Stimulated activated CD8-positive, alpha-beta memory T cell treated with anti-CD3 and anti-CD28 coated beads, Interleukin-4, amount 100 ng/mL, for 48 hours (primary cell): ENCODE results near the gene DOCK9.

ENCODE experiments used
- DNase-seq: peaks from one replicate; pipeline ENCODE4 v3.0.0-alpha.2; 2020

The DOCK9 gene

DNA sequence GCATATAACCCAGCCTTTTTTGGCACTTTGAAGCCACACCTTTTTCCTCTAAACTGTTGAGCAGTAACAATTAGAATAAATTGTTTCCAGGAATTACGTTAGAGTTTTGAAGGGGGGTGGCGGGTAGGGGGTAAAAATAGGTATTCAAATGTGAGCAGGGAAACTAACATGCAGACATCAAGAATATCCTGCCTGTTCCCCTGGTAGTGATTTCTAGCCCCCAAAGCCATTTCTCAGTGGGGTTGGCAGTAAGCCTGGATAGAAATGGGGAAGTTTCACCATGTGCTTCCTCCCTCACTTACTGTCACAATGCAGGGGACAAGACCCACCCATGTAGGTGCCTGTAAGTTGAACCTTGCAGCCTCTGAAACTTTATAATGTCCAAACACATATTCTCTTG lies 3.8 kb downstream of the DOCK9 start:
- no peak for DNase-seq

DNA sequence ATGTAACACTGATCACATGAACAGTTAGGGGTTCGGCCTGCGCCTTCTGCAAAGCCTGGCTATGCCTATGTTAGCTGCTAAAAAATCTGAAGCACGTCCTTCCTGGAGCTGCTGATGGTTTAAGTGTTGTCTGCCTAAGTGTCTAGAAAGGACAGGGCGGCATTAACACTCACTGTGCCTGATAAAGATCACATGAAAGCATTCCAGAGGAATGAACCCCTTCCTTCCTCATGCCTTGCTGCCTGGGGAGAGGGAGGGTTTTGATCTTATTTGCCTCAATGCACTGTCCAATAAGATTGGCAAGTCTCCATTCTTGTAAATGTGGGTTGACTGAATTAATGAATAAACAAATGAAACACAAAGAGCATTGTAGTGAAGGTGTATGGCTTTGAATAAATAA lies 5.2 kb downstream of the DOCK9 start:
- DNase-seq = no peak

DNA sequence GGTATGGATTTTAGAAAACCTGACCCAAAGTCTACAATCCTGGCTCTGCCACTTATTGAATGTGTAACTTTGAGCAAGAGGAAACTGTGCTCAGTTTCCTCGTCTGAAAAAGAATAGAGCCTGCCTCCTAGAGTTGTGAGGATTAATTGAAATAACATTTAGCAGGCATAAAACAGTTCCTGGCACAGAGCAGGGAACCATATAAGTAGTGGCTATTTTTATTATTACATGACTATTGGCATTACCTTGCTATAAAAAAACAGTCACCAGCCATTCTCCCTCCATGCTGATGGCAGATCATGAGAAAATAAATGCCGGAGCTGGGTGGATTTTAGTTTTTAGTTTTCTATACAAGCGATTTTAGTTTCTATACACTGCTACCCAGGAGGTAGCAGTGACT lies 5.8 kb downstream of the DOCK9 start:
- no peak for DNase-seq

DNA sequence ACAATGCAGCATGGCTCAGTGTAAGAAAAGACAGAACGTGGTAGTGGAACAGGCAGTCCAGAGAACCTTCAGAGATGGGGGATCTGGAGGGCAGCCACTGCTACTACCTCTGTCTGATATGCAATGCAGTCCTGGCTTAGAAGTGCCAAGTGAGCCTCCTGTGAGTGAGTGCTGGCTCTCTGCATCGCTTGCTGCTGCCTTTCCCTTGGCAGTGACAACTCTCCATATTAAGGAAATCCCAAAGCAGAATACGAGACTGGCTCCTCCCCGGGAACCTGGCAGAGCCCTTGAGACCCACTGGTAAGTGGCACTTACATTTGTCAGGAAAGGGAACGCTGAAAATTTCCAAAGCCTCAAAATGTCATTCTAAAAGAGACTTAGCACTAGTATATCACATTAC lies 7.5 kb downstream of the DOCK9 start:
- no peak for DNase-seq

DNA sequence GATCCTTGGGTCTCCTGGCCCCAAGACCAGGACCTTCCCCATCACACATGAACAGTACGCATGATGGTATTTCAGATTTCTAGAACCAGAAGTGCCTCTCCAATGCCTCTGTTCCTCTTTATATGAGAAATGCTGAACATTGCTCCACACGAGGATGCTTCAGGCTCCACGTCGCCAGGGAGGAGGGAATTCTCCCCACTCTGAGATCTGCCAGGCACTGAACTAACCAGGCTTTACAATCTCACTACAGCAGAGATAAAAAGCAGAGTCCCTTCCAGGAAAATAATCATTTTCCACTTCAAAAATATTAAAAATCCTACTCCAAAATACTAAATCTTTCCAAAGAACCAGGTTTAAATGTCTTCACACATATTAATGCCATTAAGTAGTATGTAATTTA lies 10.4 kb downstream of the DOCK9 start:
- DNase-seq = no peak

DNA sequence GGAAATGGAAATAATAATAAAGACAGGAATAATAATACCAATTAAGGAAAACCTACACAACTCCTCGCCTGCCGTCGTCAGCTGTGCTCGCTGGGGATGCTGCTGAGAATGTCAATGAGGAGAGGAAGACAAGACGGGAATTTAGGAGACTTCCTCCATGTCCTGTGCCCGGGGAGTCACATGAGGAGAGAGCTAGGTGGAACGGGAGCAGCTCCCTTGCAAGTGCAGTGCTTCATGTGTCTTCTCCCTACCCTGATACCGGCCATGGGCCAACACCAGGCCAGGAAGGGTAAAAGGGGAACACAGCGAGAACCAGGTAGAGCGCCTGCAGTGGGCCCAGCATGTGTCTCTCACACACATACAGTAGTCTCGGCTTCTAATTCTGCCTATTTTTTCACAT lies 11.8 kb downstream of the DOCK9 start:
- DNase-seq = no peak

DNA sequence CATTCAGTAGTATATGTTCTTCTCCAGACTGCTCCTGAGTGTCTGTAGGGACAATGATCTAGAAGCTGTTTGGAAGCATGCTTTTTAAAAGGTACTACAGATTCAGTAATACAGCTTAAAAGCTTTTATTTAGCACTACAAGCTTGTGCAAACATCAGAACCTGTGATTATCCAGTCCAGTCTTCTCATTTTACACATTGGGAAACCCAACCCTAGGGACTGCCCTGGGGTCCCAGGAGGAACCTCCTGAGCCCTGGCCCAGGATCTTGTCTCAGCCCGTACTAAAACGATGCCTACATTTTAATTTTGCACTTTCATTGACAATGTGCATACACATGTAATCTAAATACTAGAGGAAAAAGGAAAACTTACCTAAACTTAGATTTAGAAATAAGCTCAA lies 12.5 kb downstream of the DOCK9 start:
- no peak for DNase-seq

DNA sequence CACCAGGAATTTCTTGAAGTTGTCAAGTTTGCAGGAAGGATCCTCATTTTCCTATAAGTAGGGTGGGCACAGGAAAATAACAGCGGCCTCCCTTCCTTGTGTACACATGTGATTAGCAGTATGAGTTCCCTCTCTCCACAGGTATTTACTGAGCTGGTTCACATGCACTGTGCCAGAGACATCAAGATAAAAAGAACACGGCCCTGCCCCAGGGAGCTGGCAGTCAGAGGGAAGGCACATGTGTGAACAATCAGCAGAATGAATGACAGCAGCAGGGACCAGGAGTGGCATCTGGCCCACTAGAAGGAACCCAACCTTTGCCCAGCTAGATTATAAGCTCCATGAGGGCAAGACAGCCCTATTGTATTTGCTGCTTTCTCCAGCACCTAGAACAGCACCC lies 13.9 kb downstream of the DOCK9 start:
- no peak for DNase-seq

DNA sequence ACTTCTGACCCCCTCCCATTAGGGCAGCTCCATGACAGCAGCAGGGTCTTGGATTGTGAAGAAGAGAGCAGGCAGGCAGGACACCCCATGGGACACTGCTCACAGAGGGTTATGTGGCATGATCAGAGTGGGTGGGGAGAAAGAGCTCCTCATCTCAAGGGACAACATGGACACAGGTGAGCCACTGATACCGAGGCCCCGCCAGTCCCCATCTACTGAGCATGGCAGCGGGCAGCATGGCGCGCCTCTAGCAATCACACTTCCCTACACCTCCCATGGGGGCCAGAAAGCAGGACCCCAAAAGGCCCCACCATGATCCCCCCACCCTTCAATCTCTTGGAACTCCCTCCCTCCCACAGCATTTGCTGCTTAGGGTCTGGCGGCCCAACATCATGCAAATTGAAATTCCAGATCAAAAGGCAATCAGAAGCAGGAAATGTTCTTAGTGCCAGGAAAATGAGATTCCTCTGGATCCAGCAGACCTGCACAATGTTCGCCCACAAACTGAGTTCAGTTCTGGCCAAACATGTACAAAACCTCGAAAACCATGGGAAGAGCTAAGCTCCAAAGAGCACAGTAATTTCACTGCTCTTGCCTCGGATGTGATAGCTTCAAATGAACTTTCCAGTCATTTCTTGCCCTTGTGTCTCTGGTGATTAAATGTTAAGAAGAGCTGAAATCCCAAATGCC lies 14.8 kb downstream of the DOCK9 start:
- DNase-seq = no peak

DNA sequence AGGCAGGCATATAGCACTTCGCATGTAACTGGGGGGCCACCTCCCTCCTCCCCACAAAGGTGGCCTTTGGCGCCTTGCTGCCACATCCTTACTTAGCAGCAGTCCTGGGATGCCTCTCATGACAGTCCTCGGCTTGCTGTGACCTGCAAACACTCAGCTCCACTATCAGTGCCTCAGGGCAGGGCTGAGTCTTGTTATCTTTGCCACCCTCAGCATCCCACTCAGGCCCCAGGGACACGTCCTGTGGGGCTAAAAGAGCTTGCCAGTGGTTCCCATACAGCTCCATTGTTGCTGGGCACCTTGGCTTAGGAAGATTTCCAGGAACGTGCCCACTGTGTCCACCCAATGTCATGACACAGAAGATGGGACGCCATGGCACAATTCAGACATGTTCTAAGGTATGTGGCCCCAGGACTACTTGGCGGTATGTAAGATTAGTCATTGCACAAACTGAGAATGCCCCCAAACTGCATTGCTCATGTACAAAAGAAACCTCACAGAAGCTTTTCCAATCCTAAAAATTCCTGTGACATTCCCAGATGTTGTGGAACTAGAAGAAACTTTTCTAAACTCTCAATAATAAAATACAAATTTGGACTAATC lies 16.3 kb downstream of the DOCK9 start:
- no peak for DNase-seq

DNA sequence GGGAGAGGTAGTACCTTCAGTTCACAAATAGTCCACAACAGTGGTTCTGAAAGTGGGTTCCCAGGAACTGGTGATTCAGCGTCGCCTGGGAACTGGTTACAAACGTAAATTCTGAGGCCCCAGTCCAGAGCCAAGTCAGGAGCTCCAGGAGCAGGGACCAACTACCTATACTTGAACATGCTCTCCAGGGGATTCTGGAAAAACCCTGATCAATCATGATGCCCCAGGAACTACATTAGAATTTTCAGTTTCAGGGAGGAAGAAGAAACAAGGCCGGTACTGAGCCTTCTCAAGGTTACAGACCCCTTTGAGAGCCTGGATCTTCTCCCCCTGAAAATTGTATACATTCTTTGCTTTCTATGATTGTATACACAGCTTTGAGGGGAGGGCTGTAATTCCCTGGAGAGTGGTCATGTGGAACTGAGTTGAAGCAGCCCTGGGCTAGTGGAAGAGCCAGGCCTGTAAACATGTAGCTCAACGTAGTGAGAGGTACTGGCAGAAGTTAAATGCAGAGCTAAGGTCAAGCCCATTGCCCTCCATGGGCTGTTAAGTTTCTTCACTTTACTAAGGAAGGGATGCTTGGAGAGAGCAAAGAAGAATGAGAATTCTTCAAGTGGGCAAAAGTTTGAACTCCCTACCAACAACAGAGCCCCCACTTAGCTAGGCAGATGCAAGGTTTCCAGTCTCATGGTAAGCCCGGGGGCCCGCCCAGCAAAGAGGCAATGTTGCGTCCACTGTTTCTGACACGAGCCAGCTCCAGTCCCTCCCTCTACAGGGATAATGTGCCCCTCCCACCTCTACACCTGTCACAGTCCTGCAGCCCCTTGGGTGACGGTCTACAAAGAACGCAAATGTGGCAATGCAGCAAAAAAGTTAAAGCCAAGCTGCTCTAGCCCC lies 17.0 kb downstream of the DOCK9 start:
- DNase-seq = peak; percentile 37

DNA sequence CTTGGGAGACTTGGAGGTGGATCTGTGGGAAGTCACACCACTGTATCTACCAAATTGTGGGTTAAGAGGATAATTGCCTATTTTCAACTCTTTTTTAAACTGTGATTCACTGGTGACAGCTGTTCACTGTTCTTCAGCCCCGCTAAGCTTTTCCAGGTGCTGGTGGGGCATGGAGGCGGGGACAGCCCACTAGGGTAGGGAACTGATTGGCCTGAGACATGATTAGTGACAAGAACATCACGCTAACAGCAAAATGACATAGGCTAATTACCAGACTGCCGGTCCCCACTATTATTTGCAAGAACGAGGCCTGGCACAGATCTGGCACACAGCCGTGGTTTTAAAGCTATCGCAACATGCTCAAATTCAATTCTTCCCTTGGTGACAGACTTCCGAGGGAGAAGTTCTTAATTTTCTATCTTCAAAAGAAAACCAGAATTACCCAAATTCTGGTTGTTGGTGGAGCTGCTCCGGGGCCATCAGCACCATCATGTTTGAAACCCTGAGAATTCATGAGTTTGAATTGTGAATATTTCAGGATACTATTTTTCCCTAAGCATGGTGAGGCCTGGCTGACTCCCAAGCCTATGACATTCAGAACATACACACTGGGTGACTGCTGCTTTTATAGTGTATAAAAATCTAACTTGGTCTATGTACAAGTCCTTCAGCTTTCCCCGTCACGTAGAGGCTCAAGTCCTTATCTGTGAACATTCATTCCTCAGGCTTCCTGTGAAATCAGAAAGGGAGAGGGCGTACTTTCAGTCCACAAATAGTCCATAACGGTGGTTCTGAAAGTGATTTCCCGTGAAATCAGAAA lies 17.9 kb downstream of the DOCK9 start:
- no peak for DNase-seq

DNA sequence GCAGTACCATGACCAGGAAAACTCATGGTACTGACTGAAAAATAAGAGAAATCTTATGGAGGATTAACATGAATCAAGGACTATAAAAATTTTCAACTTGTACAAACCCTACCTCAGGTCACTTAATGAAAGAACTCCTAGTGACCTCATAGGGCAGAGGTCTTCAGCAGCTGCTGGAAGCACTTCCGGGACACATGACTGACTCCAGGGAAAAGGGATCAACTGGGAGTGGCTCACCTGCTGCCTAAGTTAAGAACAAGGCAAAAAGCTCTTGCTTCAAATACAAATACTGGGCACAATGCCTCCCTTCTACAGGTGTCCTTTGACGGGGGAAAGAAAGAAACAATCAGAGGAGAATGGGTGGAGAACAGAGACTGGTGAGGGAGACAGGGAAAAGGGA lies 18.6 kb downstream of the DOCK9 start:
- DNase-seq = no peak

DNA sequence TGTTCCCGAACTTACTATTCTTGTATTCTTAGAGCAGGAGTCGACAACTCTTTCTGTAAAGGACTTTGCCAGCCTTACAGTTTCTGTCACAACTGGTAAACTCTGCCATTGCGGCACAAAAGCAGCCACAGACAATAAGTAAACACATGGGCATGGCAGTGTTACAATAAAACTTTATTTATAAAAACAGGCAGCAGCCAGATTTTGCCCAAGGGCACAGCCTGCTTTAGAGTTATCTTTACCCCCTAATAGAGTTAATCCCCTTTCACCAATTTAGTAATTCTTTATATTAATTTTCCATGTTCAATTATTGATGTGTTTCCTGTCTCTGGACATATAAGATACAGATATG lies 19.4 kb downstream of the DOCK9 start:
- no peak for DNase-seq

DNA sequence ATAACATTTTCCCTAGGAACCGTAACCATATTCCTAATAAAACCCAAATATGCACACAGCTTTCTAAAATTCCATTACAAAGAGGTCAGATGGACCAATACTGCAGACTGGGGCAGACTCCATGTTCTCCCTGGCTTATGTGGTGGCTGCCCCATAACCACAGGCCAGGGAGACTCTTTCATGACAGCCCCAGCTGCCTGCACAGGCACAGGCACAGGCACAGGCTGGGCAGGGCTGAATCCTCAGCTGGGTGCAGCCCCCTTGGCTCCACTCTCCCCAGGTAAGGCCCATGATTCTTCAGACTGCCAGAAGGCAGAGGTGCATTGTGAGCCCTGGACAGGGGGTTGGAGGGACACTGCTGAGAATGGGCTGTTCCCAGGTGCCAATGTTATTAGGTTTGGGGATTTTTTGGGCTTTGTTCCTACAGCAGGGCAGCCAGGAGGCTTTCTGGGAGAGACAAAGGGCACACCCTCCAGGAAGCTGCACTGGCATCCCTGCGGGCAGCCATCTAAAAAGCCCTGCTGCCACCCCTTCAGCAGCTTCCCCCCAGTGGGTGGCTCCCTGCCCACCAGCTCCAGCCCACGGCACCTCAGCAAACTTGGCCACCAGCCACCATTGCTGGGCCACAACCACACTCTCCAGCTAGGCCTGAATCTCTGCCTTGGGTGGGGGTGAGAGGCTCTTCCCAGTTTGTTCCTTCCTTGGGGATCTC lies 20.0 kb downstream of the DOCK9 start:
- DNase-seq = no peak

DNA sequence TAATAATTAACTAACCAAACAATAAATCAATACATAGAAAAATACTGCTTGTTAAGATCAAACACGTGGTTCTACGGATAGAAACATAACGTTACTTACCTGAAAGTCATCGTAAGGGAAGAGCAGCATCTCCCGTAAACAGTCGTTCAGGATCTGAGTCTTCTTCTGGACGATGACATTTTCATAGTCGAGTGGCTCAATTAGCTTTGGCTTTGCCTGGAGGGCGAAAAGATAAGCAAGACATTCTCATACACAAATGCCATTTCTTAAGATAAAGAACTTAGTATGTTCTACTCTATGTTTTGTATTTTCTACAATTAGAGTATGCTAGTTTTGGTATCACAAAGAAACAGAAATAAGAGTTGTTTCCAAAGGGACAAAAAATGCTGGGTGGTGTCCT lies 22.5 kb downstream of the DOCK9 start:
- DNase-seq = no peak

DNA sequence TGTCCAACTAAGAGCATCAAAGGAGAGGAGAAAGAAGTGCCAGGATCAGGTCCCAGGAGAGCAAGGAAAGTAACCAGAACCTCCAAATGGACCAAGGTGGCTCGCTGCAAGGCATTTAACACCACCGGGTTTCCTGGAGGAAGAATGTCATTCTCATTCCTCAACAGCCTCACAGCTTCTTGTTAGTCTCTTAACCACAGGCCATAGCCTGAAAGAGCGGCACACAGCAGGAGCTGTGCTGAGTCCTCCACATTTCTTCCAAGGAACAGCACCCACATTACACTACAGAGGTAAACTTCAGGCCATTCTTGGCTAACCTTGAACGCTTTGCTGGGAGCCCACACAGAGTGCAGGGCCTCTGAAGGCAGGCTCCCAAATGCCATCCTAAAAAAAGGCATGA lies 23.6 kb downstream of the DOCK9 start:
- no peak for DNase-seq

DNA sequence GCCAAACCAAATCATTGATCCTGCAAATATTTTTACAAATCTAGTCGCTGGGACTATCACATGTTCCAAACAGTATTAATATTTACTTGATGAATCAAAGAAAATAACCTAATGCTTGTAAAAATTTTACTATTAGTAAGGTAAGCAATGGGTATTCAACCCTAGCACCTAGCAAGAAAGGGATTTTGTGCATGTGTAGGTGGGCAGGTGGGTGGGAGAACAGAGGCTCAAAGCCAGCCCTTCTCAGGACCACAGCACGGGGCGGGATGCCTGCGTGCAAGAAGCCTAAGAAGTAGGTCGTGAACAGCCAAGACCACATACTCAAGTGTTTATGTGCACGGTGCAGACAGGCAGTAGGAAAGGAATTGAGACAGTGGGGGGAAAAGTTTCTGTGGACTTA lies 26.6 kb downstream of the DOCK9 start:
- DNase-seq = no peak

DNA sequence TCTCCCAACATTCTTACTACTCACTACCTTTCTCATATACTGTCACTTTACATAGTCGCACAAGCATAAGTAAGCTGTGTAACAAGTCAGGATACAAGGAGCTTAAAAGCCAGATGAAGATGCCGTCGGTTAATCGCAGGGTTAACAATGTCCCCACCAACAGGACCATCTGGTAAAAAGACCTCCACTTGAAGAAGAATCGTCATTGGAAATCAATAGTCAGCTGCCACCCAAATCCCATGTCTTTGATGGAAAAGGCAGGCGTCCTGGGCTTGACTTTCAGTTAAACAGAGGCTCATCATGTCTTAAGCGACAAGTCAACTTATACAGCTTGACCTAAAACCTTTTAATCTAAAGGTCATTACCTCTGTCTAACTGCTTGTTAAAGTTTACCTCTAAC lies 27.2 kb downstream of the DOCK9 start:
- DNase-seq = no peak

DNA sequence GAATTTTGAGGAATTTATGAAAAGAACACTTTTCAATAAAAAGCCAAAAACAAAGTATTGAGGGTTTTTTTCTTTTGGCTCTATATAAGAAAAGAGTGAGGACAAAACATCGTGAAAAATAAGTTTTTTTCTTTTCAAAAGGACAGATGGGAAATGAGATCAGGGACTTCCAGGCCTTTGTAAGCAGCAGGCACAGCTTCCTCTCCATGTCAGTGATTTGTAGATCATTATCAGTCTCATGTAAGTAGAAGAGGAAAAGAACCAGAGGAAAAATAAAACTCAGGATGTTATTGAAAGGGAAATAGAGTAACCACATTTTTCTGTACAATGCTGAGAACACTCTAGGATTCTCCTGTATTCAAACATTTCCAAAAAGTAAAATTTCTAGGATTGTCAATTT lies 29.9 kb downstream of the DOCK9 start:
- no peak for DNase-seq

DNA sequence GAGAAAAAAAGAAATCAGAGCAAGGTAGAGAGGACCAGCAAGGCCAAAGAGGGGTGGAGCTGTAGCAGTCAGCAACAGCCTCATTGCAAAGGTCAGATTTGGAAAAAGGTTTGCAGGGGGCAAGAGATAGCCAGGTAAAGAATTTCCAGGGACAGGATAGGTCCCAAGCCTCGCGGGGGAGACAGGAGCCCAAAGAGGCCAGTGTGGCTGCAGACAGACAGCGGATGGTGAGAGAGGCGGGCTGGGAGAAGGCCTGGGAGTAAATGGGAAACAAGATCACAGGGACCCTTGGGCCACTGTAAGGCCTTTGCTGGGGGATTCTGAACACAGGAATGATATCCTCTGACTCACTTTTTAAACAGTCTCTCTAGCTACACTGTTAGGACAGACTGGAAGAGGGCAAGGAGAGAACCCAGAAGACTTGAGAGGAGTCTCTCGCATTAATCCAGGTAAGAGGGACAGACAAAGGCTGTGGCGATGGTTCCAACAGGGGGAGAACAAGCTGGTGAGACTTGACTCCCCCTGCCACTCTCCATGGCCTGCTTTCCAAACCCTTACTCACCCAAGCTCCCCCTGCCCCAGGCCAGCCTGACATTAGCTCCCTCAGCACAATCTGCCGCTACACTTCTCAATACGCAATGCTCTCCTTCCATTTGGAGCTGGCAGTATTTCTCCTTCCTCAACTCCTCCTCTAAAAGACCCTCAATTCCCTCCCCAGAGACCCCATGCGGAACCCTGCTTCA lies 31.8 kb downstream of the DOCK9 start:
- DNase-seq = no peak

DNA sequence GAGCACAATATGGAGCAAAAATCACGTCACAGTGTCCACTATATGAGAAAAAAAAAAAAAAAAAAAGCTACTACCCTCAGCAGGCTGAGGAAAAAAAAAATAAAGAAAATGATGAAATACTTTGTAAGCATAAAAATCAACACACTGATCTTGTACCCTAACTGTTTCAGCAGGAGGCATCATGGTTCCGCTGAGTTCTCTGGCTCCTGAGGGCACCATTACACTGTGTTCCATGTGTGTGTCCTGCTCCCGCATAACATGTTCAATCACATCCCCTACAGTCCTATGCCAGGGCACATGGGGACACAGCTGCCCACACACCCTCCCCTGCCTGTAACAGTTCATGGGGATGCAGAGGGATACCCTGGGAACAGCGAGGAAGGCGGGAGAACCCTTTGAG lies 33.5 kb downstream of the DOCK9 start:
- DNase-seq = no peak
